ENCODE results near the gene VWA3B. TPM values are rescaled to one million over a fixed set of nuclear protein-coding genes. Genes with fewer than 3 reads are reported as not detected.

VWA3B gene
- total RNA-seq, 4 donors from 2014 or later, result 0.27 TPM; not detected in 3

DNA sequence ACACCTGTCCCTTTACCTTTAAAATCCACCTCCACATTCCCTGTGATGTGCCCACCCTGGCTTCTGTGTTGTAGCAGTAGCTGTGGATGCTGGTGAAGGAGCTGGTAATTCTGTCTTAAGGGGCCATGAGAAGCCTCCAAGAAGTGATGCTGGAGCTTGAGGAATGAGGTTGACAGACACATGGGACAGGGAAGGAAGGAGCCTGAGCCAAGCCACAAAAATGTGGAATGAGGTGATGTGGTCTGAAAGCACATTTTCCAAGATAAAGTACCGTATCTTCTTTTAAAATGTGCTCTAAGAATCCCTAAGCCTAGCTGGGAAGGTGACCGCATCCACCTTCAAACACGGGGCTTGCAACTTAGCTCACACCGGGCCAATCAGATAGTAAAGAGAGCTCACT, 31.2 kb downstream of the VWA3B start:
- H3K27me3 ChIP-seq, result no peaks in the 10 kb centered on the region
- TF ChIP-seq, protein P1, sequence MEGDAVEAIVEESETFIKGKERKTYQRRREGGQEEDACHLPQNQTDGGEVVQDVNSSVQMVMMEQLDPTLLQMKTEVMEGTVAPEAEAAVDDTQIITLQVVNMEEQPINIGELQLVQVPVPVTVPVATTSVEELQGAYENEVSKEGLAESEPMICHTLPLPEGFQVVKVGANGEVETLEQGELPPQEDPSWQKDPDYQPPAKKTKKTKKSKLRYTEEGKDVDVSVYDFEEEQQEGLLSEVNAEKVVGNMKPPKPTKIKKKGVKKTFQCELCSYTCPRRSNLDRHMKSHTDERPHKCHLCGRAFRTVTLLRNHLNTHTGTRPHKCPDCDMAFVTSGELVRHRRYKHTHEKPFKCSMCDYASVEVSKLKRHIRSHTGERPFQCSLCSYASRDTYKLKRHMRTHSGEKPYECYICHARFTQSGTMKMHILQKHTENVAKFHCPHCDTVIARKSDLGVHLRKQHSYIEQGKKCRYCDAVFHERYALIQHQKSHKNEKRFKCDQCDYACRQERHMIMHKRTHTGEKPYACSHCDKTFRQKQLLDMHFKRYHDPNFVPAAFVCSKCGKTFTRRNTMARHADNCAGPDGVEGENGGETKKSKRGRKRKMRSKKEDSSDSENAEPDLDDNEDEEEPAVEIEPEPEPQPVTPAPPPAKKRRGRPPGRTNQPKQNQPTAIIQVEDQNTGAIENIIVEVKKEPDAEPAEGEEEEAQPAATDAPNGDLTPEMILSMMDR (IDR thresholded peaks at IDR 0.05), result no peak
- no peak for TF ChIP-seq POLR2A (IDR thresholded peaks at IDR 0.05)

DNA sequence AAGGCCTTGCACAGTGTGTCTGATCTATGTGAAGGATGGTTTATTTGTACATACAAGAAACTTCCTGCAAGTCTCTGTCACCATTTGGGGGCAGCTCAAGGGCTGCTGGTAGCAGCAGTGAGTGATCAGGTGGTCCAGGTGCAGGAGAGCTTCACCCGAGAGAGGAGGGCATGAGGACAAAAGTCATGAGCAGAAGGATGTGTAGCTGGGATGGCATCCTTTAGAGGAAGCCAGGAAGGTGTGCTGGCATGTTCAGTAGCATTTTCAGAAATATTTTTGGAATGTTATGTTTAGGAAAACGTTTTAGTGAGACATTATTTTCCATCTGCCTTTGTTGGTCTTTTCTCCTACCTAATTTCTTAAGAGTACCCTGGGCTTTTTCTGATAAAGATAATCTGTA, 31.9 kb downstream of the VWA3B start:
- TF ChIP-seq POLR2A (IDR thresholded peaks at IDR 0.05), result no peak
- TF ChIP-seq, protein P1 (IDR thresholded peaks at IDR 0.05), result no peak
- H3K4me3 ChIP-seq, result no peak overlapping the region
- H3K9me3 ChIP-seq, result no peaks in the 10 kb centered on the region
- H3K36me3 ChIP-seq, result no peaks in the 10 kb centered on the region
- no peak overlapping the region for H3K27ac ChIP-seq
- DNase-seq, result no peak
- no peaks in the 10 kb centered on the region for H3K4me1 ChIP-seq
- no peaks in the 10 kb centered on the region for H3K27me3 ChIP-seq

More for the DNA sequence above, 31.2 kb downstream of the VWA3B start:
- Histone ChIP-seq H3K36me3 (no peaks in the 10 kb centered on the region), H3K4me1 (no peaks in the 10 kb centered on the region), H3K4me3 (no peak overlapping the region), H3K27ac (no peak overlapping the region), H3K9me3 (no peaks in the 10 kb centered on the region)
- DNase-seq, result no peak

DNA sequence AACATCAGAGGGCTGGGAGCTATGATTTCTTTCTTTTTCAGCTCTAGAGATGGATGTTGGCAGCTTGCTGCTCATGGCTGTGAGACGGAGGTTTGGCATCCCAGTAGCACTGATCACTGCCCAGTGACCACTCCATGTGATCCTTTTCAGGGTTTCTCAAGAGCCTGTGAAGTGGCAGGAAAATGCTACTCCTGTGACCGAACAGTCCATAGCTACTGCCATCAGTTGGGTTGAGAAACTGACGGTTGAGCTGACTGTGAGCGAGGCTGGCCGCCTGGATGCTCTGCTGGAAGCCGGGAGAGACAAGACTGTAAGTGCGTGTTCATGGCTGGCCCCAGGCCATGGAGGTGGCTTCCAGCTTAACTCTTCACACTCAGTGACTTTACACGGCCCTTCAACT, 34.2 kb downstream of the VWA3B start:
- Histone ChIP-seq H3K36me3 (no peaks in the 10 kb centered on the region), H3K4me1 (no peaks in the 10 kb centered on the region), H3K27ac (no peak overlapping the region), H3K9me3 (no peaks in the 10 kb centered on the region), H3K27me3 (no peaks in the 10 kb centered on the region), H3K4me3 (no peak overlapping the region)
- TF ChIP-seq, protein P1 (IDR thresholded peaks at IDR 0.05), result no peak
- no peak for TF ChIP-seq POLR2A (IDR thresholded peaks at IDR 0.05)
- no peak for DNase-seq

DNA sequence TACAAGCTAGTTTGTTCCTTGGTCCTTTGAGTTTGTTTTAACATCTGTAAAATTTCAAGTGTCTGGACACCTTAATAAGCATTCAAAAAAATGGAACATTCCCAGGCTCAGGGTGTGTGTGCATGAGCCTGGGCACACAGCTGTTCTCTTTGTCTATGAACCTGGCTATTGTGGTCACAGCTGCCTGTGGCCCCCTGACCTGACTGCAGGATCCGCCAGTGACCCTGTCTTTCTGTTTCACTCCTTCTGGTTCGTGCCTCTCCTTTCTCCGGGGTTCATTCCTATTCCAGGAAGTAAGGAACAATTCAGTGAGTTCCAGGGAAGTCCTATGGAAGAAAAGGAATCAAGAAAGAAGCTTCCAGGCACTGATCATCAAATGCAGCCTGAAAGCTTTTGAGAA, 35.6 kb downstream of the VWA3B start:
- TF ChIP-seq, protein P1 (IDR thresholded peaks at IDR 0.05), result no peak
- no peak for TF ChIP-seq POLR2A (IDR thresholded peaks at IDR 0.05)
- no peaks in the 10 kb centered on the region for H3K9me3 ChIP-seq
- no peaks in the 10 kb centered on the region for H3K36me3 ChIP-seq
- no peaks in the 10 kb centered on the region for H3K4me1 ChIP-seq
- H3K27me3 ChIP-seq, result no peaks in the 10 kb centered on the region
- no peak for DNase-seq
- no peak overlapping the region for H3K27ac ChIP-seq
- no peak overlapping the region for H3K4me3 ChIP-seq

DNA sequence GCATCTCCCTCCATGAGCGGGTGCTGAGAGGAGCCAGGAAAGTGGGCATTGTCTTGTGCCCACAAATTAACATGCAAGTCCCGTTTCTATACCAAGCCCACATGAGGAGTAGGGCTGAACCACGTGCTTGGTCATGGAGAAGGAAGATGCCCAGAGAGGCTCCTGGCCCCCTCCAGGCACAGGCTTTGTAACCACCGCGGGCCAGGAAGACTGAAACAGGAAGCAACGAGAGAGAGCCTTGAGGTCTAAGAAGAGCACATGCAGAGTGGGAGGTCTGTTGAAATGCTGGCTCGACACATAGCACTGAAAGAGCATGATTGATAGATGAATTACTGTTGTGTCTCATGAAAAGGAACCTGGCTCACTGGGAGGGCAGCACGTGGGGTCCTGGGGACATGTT, 36.3 kb downstream of the VWA3B start:
- peak in 1 of 3 donors; percentile 20 for DNase-seq
- H3K36me3 ChIP-seq, result no peaks in the 10 kb centered on the region
- no peak overlapping the region for H3K27ac ChIP-seq
- no peak overlapping the region for H3K4me3 ChIP-seq
- no peaks in the 10 kb centered on the region for H3K4me1 ChIP-seq
- no peaks in the 10 kb centered on the region for H3K9me3 ChIP-seq
- TF ChIP-seq, protein P1 (IDR thresholded peaks at IDR 0.05), result no peak
- TF ChIP-seq POLR2A (IDR thresholded peaks at IDR 0.05), result no peak
- no peaks in the 10 kb centered on the region for H3K27me3 ChIP-seq

DNA sequence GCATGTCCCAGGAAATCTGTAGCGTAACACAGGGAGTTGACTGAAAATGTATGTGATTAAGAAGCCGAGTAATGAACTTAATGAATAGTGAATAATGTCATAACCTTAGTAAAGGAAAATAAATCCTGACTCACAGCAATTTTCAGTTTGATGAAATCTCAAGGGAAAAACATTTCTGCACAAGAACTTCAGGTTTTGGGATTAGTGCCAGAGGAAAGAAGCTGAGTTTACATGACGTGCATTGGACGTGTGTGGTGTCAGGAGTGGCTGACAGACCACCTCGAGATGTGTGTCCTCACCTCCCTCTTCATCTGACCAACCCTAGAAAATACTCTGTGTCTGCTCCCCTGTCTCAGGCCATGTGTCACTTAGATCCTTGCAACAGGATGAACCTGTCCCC, 39.1 kb downstream of the VWA3B start:
- no peaks in the 10 kb centered on the region for H3K4me1 ChIP-seq
- no peaks in the 10 kb centered on the region for H3K27me3 ChIP-seq
- no peak for TF ChIP-seq POLR2A (IDR thresholded peaks at IDR 0.05)
- TF ChIP-seq, protein P1 (IDR thresholded peaks at IDR 0.05), result no peak
- no peak for DNase-seq
- H3K4me3 ChIP-seq, result no peak overlapping the region
- H3K27ac ChIP-seq, result no peak overlapping the region
- H3K36me3 ChIP-seq, result no peaks in the 10 kb centered on the region
- H3K9me3 ChIP-seq, result no peaks in the 10 kb centered on the region
